ENCODE measurements around the gene NF2.

Gene NF2

DNA sequence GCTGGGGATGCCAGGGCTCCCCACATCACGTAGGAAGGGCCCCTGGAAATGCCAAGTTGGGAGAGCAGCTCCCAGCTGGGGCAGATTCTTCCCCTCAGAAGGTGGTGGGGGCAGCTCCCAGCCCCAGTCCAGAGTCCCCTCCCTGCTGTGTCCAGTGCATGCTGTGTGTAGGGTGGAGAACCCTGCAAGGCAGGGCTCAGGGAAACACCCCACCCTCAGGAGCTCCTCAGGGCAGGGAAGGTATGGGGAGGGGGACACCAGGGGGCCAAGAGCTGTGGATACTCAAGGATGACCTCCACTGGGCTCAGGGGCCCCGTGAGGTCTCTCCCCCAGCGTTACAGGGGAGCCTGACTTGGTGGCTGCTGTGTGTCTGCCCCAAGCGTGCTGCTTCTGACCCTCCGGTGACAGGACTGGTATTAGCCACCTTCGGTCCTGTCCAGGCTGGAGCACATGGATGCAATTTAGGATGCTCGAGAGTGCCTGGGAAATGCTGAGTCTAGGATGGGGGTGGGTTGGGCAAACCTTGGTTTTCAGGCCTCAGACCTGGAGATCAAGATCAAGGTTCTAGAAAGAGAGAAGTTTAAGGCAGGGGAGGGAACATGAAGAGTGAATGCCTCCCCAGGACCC is 100.2 kb downstream of the NF2 start:
- Histone ChIP-seq H3K4me3 (ENCODE audit: insufficient read length, low read depth) (no peak overlapping the region), H3K4me1 (ENCODE audit: insufficient read depth, insufficient read length) (peaks cover 20% of the 10 kb centered on the region), H3K9ac (ENCODE audit: insufficient read length, low read depth) (peak overlapping the region; percentile 56), H3K27me3 (ENCODE audit: insufficient read depth, insufficient read length) (peaks cover 11% of the 10 kb centered on the region), H3K9me3 (ENCODE audit: insufficient read depth, low read length) (no peaks in the 10 kb centered on the region), H3K36me3 (ENCODE audit: insufficient read depth, insufficient read length, low read length) (no peaks in the 10 kb centered on the region)
- no peak for DNase-seq (ENCODE audit: low read depth, low spot score)
- TF ChIP-seq ZNF274 (IDR thresholded peaks at IDR 0.05; ENCODE audit: low read depth, low read length) (no peak), SUZ12 (IDR thresholded peaks at IDR 0.05; ENCODE audit: extremely low read depth, insufficient read depth, insufficient read length) (no peak), YY1 (IDR thresholded peaks at IDR 0.05; ENCODE audit: insufficient read depth, insufficient read length) (no peak)

DNA sequence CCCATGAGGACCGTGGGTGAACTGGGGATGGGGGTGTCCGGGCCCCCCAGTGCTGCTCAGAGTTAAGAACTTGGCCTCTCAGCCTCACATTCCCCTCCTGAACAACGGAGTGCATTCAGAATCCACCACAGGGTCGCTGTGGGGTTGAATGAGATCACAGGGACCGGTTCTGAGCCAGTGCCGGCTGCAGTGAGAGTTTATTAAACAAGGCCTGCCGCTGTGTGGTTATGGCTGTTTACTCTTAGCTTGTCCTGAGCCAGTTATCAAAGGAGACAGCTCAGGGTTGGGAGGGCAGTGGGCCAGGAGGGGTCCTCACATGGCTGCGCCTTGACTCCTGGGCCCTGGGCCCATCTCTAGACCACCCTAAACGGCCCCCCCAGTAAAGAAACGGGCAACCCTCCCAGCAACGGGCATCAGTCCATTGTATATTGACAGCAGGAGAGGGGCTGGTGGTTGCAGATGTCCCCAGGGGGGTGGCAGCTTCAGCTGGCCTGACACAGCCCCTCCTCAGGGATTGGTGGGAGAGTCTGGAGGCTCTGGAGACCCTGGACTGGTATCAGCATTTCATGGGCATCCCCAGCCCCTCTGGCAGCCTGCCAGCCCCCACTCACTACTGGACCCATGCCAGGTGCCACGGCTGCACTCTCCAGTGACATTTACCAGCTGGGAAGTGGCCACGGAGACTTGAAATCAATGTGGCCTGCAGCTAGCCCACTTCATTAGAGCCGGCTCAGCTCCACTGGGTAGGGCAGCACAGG is 101.3 kb downstream of the NF2 start:
- Histone ChIP-seq H3K9me3 (ENCODE audit: insufficient read depth, low read length) (no peaks in the 10 kb centered on the region), H3K4me3 (ENCODE audit: insufficient read length, low read depth) (no peak overlapping the region), H3K9ac (ENCODE audit: insufficient read length, low read depth) (peak overlapping the region; percentile 21), H3K27me3 (ENCODE audit: insufficient read depth, insufficient read length) (peaks cover 11% of the 10 kb centered on the region), H3K4me1 (ENCODE audit: insufficient read depth, insufficient read length) (peaks cover 20% of the 10 kb centered on the region), H3K36me3 (ENCODE audit: insufficient read depth, insufficient read length, low read length) (no peaks in the 10 kb centered on the region)
- TF ChIP-seq ZNF274 (IDR thresholded peaks at IDR 0.05; ENCODE audit: low read depth, low read length): no peak
- no peak for TF ChIP-seq SUZ12 (IDR thresholded peaks at IDR 0.05; ENCODE audit: extremely low read depth, insufficient read depth, insufficient read length)
- no peak for TF ChIP-seq YY1 (IDR thresholded peaks at IDR 0.05; ENCODE audit: insufficient read depth, insufficient read length)
- DNase-seq (ENCODE audit: low read depth, low spot score): no peak

DNA sequence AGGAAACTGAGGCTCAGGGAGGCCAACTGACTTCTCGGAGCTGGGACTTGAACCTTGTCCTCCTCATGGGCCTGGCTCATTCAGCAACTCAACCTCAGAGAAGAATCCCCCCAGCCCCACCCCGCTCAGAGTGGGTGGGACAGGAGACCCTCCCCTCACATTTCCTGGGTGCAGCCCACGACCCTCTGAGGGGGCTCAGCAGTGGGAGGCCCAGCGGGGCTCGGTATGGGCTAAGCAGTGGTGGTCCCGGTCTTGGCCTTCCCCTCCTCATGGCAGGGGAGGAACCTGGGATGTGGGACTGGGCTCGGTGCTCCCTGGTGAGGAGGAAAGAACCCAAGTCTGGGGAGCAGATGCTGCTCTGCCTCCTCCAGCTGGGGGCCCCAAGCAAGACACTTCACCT is 102.2 kb downstream of the NF2 start:
- no peaks in the 10 kb centered on the region for H3K36me3 ChIP-seq (ENCODE audit: insufficient read depth, insufficient read length, low read length)
- H3K9me3 ChIP-seq (ENCODE audit: insufficient read depth, low read length): no peaks in the 10 kb centered on the region
- no peak for DNase-seq (ENCODE audit: low read depth, low spot score)
- H3K4me1 ChIP-seq (ENCODE audit: insufficient read depth, insufficient read length): peaks cover 20% of the 10 kb centered on the region
- peaks cover 11% of the 10 kb centered on the region for H3K27me3 ChIP-seq (ENCODE audit: insufficient read depth, insufficient read length)
- H3K4me3 ChIP-seq (ENCODE audit: insufficient read length, low read depth): no peak overlapping the region
- TF ChIP-seq SUZ12 (IDR thresholded peaks at IDR 0.05; ENCODE audit: extremely low read depth, insufficient read depth, insufficient read length): no peak
- TF ChIP-seq YY1 (IDR thresholded peaks at IDR 0.05; ENCODE audit: insufficient read depth, insufficient read length): no peak
- no peak for TF ChIP-seq ZNF274 (IDR thresholded peaks at IDR 0.05; ENCODE audit: low read depth, low read length)
- H3K9ac ChIP-seq (ENCODE audit: insufficient read length, low read depth): no peak overlapping the region

DNA sequence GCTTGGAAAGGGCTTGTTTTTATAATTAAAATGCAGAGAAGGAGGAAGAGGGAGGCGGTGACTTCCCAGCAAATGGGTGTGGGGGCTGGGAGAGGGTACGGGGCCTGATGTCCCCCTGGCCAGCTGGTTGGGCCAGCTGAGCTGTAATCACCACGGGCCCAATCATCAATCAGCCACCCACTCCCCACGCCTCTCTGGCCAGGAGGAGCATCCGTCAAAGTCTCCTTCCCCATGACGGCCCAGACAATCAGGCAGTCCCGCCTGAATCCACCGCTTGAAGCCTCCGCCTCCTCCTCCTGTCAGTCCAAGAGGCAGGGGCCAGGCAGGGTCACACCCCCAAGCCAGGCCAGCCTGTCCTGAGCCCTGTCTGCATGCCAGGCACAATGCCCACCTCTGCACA is 103.1 kb downstream of the NF2 start:
- no peaks in the 10 kb centered on the region for H3K9me3 ChIP-seq (ENCODE audit: insufficient read depth, low read length)
- no peaks in the 10 kb centered on the region for H3K36me3 ChIP-seq (ENCODE audit: insufficient read depth, insufficient read length, low read length)
- H3K9ac ChIP-seq (ENCODE audit: insufficient read length, low read depth): no peak overlapping the region
- H3K4me3 ChIP-seq (ENCODE audit: insufficient read length, low read depth): no peak overlapping the region
- TF ChIP-seq ZNF274 (IDR thresholded peaks at IDR 0.05; ENCODE audit: low read depth, low read length): no peak
- no peak for DNase-seq (ENCODE audit: low read depth, low spot score)
- H3K4me1 ChIP-seq (ENCODE audit: insufficient read depth, insufficient read length): peaks cover 20% of the 10 kb centered on the region
- peaks cover 11% of the 10 kb centered on the region for H3K27me3 ChIP-seq (ENCODE audit: insufficient read depth, insufficient read length)

DNA sequence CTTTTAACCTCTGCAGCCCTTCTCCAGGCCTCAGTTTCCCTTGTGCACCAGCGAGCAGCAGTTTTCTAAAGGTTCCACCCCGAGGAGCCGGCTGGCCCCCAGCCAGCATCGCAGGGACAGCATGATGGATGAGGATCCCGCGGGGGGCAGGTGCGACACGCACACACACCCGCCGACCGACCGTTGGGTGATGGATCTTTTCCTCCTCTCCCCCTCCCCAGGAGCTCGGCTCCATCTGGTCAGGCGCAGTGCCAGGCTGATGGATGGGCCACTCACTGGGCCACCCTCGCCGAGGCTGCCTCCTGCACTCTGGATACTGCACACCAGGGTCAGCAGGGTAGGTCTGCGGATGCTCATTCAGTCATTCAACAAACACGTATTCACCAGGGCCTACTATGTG is 103.6 kb downstream of the NF2 start:
- Histone ChIP-seq H3K9ac (ENCODE audit: insufficient read length, low read depth) (no peak overlapping the region), H3K27me3 (ENCODE audit: insufficient read depth, insufficient read length) (peaks cover 11% of the 10 kb centered on the region), H3K36me3 (ENCODE audit: insufficient read depth, insufficient read length, low read length) (no peaks in the 10 kb centered on the region), H3K4me3 (ENCODE audit: insufficient read length, low read depth) (no peak overlapping the region), H3K4me1 (ENCODE audit: insufficient read depth, insufficient read length) (peaks cover 20% of the 10 kb centered on the region), H3K9me3 (ENCODE audit: insufficient read depth, low read length) (no peaks in the 10 kb centered on the region)
- no peak for TF ChIP-seq SUZ12 (IDR thresholded peaks at IDR 0.05; ENCODE audit: extremely low read depth, insufficient read depth, insufficient read length)
- TF ChIP-seq ZNF274 (IDR thresholded peaks at IDR 0.05; ENCODE audit: low read depth, low read length): no peak
- no peak for TF ChIP-seq YY1 (IDR thresholded peaks at IDR 0.05; ENCODE audit: insufficient read depth, insufficient read length)
- DNase-seq (ENCODE audit: low read depth, low spot score): no peak

DNA sequence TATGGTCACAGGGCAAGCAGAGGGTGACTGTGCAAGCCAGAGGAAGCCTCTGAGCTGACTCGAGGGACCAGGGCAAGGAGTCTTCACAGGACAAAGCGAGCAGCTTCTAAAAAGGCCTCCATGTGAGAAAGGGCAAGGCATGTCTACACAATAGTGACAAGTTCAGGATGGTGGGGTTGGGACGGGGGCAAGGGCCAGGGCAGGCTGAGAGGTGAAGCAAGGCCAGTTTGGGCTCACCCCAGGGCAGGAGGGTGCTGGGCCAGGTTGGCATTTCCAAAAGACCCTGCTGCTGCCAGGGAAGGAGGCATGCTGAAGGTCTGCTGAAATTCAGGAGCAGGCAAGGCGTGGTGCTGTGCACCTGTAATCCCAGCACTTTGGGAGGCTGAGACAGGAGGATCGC is 104.0 kb downstream of the NF2 start:
- H3K4me1 ChIP-seq (ENCODE audit: insufficient read depth, insufficient read length): peaks cover 20% of the 10 kb centered on the region
- no peak overlapping the region for H3K9ac ChIP-seq (ENCODE audit: insufficient read length, low read depth)
- DNase-seq (ENCODE audit: low read depth, low spot score): no peak
- no peak for TF ChIP-seq SUZ12 (IDR thresholded peaks at IDR 0.05; ENCODE audit: extremely low read depth, insufficient read depth, insufficient read length)
- no peak for TF ChIP-seq YY1 (IDR thresholded peaks at IDR 0.05; ENCODE audit: insufficient read depth, insufficient read length)
- TF ChIP-seq ZNF274 (IDR thresholded peaks at IDR 0.05; ENCODE audit: low read depth, low read length): no peak
- H3K36me3 ChIP-seq (ENCODE audit: insufficient read depth, insufficient read length, low read length): no peaks in the 10 kb centered on the region
- H3K4me3 ChIP-seq (ENCODE audit: insufficient read length, low read depth): no peak overlapping the region
- H3K9me3 ChIP-seq (ENCODE audit: insufficient read depth, low read length): no peaks in the 10 kb centered on the region
- peaks cover 11% of the 10 kb centered on the region for H3K27me3 ChIP-seq (ENCODE audit: insufficient read depth, insufficient read length)

DNA sequence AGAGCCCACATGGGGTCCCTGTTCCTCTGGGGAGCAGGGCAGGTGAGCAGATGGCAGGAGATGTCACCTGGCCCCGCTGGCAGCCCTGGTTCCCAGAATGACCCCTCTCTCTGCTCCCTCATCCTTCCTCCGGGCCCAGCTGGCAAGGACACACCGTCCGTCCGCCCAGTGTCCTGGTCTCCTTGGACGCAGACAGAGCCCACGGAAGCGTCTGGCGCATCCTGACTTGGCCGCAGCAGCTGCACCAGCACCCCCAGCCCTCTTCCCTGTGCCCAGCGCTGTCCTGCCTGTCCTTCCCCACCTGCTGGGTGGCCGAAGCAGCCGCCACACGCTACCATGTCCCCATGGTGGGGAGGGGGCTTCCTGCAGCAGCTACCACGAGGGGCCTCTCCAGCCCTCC is 106.8 kb downstream of the NF2 start:
- H3K4me1 ChIP-seq (ENCODE audit: insufficient read depth, insufficient read length): peaks cover 7% of the 10 kb centered on the region
- no peak overlapping the region for H3K9ac ChIP-seq (ENCODE audit: insufficient read length, low read depth)
- no peaks in the 10 kb centered on the region for H3K9me3 ChIP-seq (ENCODE audit: insufficient read depth, low read length)
- no peak for DNase-seq (ENCODE audit: low read depth, low spot score)
- H3K4me3 ChIP-seq (ENCODE audit: insufficient read length, low read depth): no peak overlapping the region
- H3K27me3 ChIP-seq (ENCODE audit: insufficient read depth, insufficient read length): no peaks in the 10 kb centered on the region
- no peaks in the 10 kb centered on the region for H3K36me3 ChIP-seq (ENCODE audit: insufficient read depth, insufficient read length, low read length)
- TF ChIP-seq YY1 (IDR thresholded peaks at IDR 0.05; ENCODE audit: insufficient read depth, insufficient read length): no peak

Measured in NT2/D1 (cell line).